Ovary (tissue), 9 donors: Measurements from ENCODE around the gene RHBDL1. TPM values are rescaled to one million over a fixed set of nuclear protein-coding genes. Genes with fewer than 3 reads are reported as not detected.

Source experiments
- DNase-seq, 5 donors: peaks; one replicate each; pipeline ENCODE4 v3.0.0-alpha.2; 2019 to 2020
- H3K27ac ChIP-seq, 2 donors: fragments of 200-600 bp; one replicate each; pipeline versions ENCODE4 v1.5.1 to v1.8.0; 2019 to 2022
- H3K27me3 ChIP-seq: fragments of 200-600 bp; one replicate; pipeline ENCODE4 v1.8.0; 2022
- H3K36me3 ChIP-seq: fragments of 200-600 bp; sonication (generic); one replicate; pipeline ENCODE4 v1.5.1; 2019
- H3K4me1 ChIP-seq: one replicate; pipeline ENCODE4 v1.8.1; 2013; ENCODE audit warnings: mild to moderate bottlenecking, moderate library complexity; ENCODE audit not compliant: insufficient read depth
- H3K4me3 ChIP-seq: fragments of 200-600 bp; sonication (generic); one replicate; pipeline ENCODE4 v1.5.1; 2017
- H3K9me3 ChIP-seq, 2 donors: fragments of 200-600 bp in 1 of 2; sonication (generic) in 1 of 2; one replicate each; pipeline versions ENCODE4 v1.5.1 to v1.8.1; 2013 to 2019; ENCODE audit warnings: mild to moderate bottlenecking in 1 of 2, moderate library complexity in 1 of 2
- CTCF ChIP-seq, 3 donors: fragments of 450-650 bp in 2 of 3; fragments of 200-600 bp in 1 of 3; IDR thresholded peaks; one replicate each; pipeline versions ENCODE4 v1.5.1 to v1.8.0; 2016 to 2022; ENCODE audit warnings: antibody characterized with exemption in 3 of 3, mild to moderate bottlenecking in 1 of 3
- EP300 ChIP-seq: sonication (generic); formaldehyde crosslinking; IDR thresholded peaks from one replicate; pipeline ENCODE4 v1.6.1; 2017; ENCODE audit warnings: antibody characterized with exemption
- POLR2A ChIP-seq: fragments of 450-650 bp; IDR thresholded peaks from one replicate; pipeline ENCODE4 v1.6.1; 2017; ENCODE audit warnings: antibody characterized with exemption, mild to moderate bottlenecking, moderate library complexity
- WGBS, 3 donors: extraction: QIAGEN DNeasy Blood & Tissue Kit in 1 of 3; methylation state at CpG; one replicate each; pipeline versions ENCODE4 v1.1.5 to v1.1.7; 2013 to 2017; 5-methylcytosine and 5-hydroxymethylcytosine counted together
- intact Hi-C, 4 donors: fragments of 100-400 bp; cut with DNase I; formaldehyde crosslinking; loops; one replicate each; pipeline versions ENCODE4 v1.11.0 to v1.15.1; 2022 to 2023
- polyA plus RNA-seq, 2 donors: library from polyadenylated mRNA; stranded (reverse); fragments of 200-250 nt in 1 of 2; fragments of 350-450 nt in 1 of 2; fragmentation: Illumina TruSeq in 1 of 2; extraction: RNeasy Lipid Tissue Mini Kit (QIAGEN cat#74804) in 1 of 2; gene quantifications; one replicate each; pipeline ENCODE4 v1.2.3, GENCODE V29; 2013 to 2014
- total RNA-seq, 7 donors: library from RNA; depleted of rRNA in 2 of 7; stranded (reverse); fragments of >200 nt in 2 of 7; fragmentation: NEBNext Ultra II Directional in 3 of 7; extraction: Animal tissue kit (Norgen Biotek cat#: 25700) in 3 of 7; gene quantifications; one replicate each; pipeline versions ENCODE4 v1.1.0 to v1.2.4, GENCODE V29; 2016 to 2023
- donor health status: DM: no; HTN: no; CAD: no; lungs with moderate emphysema.
- donor health status: DM: no; HTN: no; CAD: no.
- donor health status: Bipolar disorder and iron deficiency.
- donor health status: DM: yes; HTN: yes; CAD: no.
- donor health status: DM: no; HTN: no; CAD: no.
- donor health status: DM: yes; HTN: yes; CAD: no.

RHBDL1 gene
- total and polyA plus RNA-seq, 9 donors, result 0.50 to 4.3 (median 1.4) TPM; not detected in 1

GRCh38 chr16:714558-715476, 39.3 kb downstream of the RHBDL1 start, which contains the start of gene METRN:
METRN (plus strand) TSS chr16:715118; CDS start chr16:715290, 172 bp downstream.
- Histone ChIP-seq H3K4me3 (peak within 1 kb of the TSS; percentile 46), H3K9me3 (no peaks in the 10 kb centered on the region), H3K36me3 (no peaks in the 10 kb centered on the region), H3K27ac (no peak within 1 kb of the TSS), H3K4me1 (peaks cover 19% of the 10 kb centered on the region), H3K27me3 (no peaks in the 10 kb centered on the region)
- WGBS, 3 donors, result 2 to 4% (median 4%) methylated on average over 61 to 108 of the region's 108 CpGs
- DNase-seq, result peak; percentile 84 to 94 (median 92)
- TF ChIP-seq POLR2A, result no peak
- no peak for TF ChIP-seq EP300
- intact Hi-C loops, result loop anchor here in 1 of 4 donors (5.0 kb wide), 1 partner anchor 382 kb away; the partner anchor contains the start of gene C1QTNF8

GRCh38 chr16:715477-716199, 40.2 kb downstream of the RHBDL1 start:
- Histone ChIP-seq H3K27ac (no peak overlapping the region), H3K36me3 (no peaks in the 10 kb centered on the region), H3K4me3 (peak overlapping the region; percentile 46), H3K4me1 (peaks cover 24% of the 10 kb centered on the region), H3K9me3 (no peaks in the 10 kb centered on the region), H3K27me3 (no peaks in the 10 kb centered on the region)
- DNase-seq, result no peak
- 1 to 3% (median 2%) methylated on average over 45 to 74 of the region's 74 CpGs for WGBS, 3 donors
- intact Hi-C loops, result no loop called here
- no peak for TF ChIP-seq POLR2A
- no peak for TF ChIP-seq EP300
- no peak for TF ChIP-seq CTCF (IDR thresholded peaks at IDR 0.05)

- Histone ChIP-seq H3K4me1 (peaks cover 24% of the 10 kb centered on the region), H3K36me3 (no peaks in the 10 kb centered on the region), H3K27ac (no peak overlapping the region), H3K4me3 (peak overlapping the region; percentile 46), H3K9me3 (no peaks in the 10 kb centered on the region), H3K27me3 (no peaks in the 10 kb centered on the region)
- TF ChIP-seq EP300 (no peak), CTCF (IDR thresholded peaks at IDR 0.05) (no peak), POLR2A (no peak)
- WGBS, 3 donors, result 13 to 17% (median 16%) methylated on average over 12 of the region's 12 CpGs
- no peak for DNase-seq
- intact Hi-C loops, result no loop called here
Measured at GRCh38 chr16:716200-716568, 40.7 kb downstream of the RHBDL1 start.

- no peaks in the 10 kb centered on the region for H3K9me3 ChIP-seq
- peaks cover 29% of the 10 kb centered on the region for H3K4me1 ChIP-seq
- intact Hi-C loops, result no loop called here
- H3K4me3 ChIP-seq, result no peak overlapping the region
- no peaks in the 10 kb centered on the region for H3K36me3 ChIP-seq
- TF ChIP-seq CTCF (IDR thresholded peaks at IDR 0.05), result no peak
- TF ChIP-seq EP300, result no peak
- TF ChIP-seq POLR2A, result no peak
- no peak overlapping the region for H3K27ac ChIP-seq
- 86 to 95% (median 93%) methylated on average over 25 to 29 of the region's 29 CpGs for WGBS, 3 donors
- DNase-seq, result no peak
- H3K27me3 ChIP-seq, result no peaks in the 10 kb centered on the region
Measured at GRCh38 chr16:716768-717325, 41.4 kb downstream of the RHBDL1 start.
